ENCODE data around the gene NUDT3. TPM values are rescaled to one million over a fixed set of nuclear protein-coding genes. Genes with fewer than 3 reads are reported as not detected.

The NUDT3 gene
- total and polyA plus RNA-seq, 9 of the 15 experiments (the other 6 are each of a cell fraction or from before 2014, with no cell fraction given), result 5.4 to 81.2 (median 56.4) TPM

GRCh38 chr6:34315780-34316179, 76.7 kb downstream of the NUDT3 start (continued):
- no peak for TF ChIP-seq RERE (CRISPR knock-in tag; IDR thresholded peaks at IDR 0.05; ENCODE audit: borderline replicate concordance)
- peak in 1 of 2 experiments; percentile 92; a peak in 2 of 4 replicates for TF ChIP-seq ZNF639 (CRISPR knock-in tag; conservative IDR thresholded peaks at IDR 0.05 in 1 of 2, IDR thresholded peaks at IDR 0.05 in 1 of 2)
- no peak for TF ChIP-seq ZNF830 (CRISPR knock-in tag; IDR thresholded peaks at IDR 0.05)
- peak; percentile 74 for TF ChIP-seq BACH1 (tag; IDR thresholded peaks at IDR 0.05)
- TF ChIP-seq MCM7 (IDR thresholded peaks at IDR 0.05), result no peak
- no peak for TF ChIP-seq HBP1 (CRISPR knock-in tag; IDR thresholded peaks at IDR 0.05)
- no peak for TF ChIP-seq RNF219 (CRISPR knock-in tag; IDR thresholded peaks at IDR 0.05)
- no peak for TF ChIP-seq E2F4 (CRISPR knock-in tag; IDR thresholded peaks at IDR 0.05; ENCODE audit: low read depth)
- TF ChIP-seq FIP1L1 (IDR thresholded peaks at IDR 0.05; ENCODE audit: low read depth, low read length, poor library complexity, severe bottlenecking), result no peak
- TF ChIP-seq SPI1 (IDR thresholded peaks at IDR 0.05; ENCODE audit: borderline replicate concordance, low read depth, low read length), result peak; percentile 98
- no peak for TF ChIP-seq PML (IDR thresholded peaks at IDR 0.05; ENCODE audit: low read length)
- 0 out of 2 replicates have a peak, but pooled peaks have one; percentile 12 for TF ChIP-seq JUN (IDR thresholded peaks at IDR 0.05; ENCODE audit: borderline replicate concordance, low read depth, low read length)
- no peak for TF ChIP-seq JUN (CRISPR knock-in tag; IDR thresholded peaks at IDR 0.05; ENCODE audit: borderline replicate concordance)
- peak; percentile 55 for TF ChIP-seq ETV1 (tag; conservative IDR thresholded peaks at IDR 0.05; ENCODE audit: low read depth)
- no peak; the same call in 1 of the 2 replicates for TF ChIP-seq ILK (tag; IDR thresholded peaks at IDR 0.05; ENCODE audit: borderline replicate concordance, low read depth)
